ENCODE results near the gene CACNA1H. TPM values are rescaled to one million over a fixed set of nuclear protein-coding genes. Genes with fewer than 3 reads are reported as not detected.

The CACNA1H gene
- total RNA-seq, 1 donor from 2014 or later: 9.5 TPM

- TF ChIP-seq CTCF (IDR thresholded peaks at IDR 0.05) (no peak), EZH2phosphoT487 (IDR thresholded peaks at IDR 0.05) (no peak), EZH2 (IDR thresholded peaks at IDR 0.05) (no peak)
- Histone ChIP-seq H3K9me3 (ENCODE audit: low read depth) (no peaks in the 10 kb centered on the region), H4K20me1 (ENCODE audit: low read depth) (peaks cover 82% of the 10 kb centered on the region), H3K4me2 (peak overlapping the region; percentile 9), H3F3A (ENCODE audit: low read depth) (no peaks in the 10 kb centered on the region), H3K27me3 (no peaks in the 10 kb centered on the region), H3K36me3 (no peaks in the 10 kb centered on the region), H3K4me3 (no peak overlapping the region), H3K4me1 (peaks cover 3% of the 10 kb centered on the region), H3K79me2 (ENCODE audit: low read depth) (no peaks in the 10 kb centered on the region), H3K27ac (no peak overlapping the region), H2AFZ (replicated peaks) (no peak overlapping the region), H3K9ac (no peak overlapping the region)
- Mint-ChIP-seq H3K27ac (no peak overlapping the region), H3K4me3 (no peak overlapping the region), H3K36me3 (no peaks in the 10 kb centered on the region), H3K9me3 (no peaks in the 10 kb centered on the region), H3K27me3 (ENCODE audit: insufficient read depth, low read depth) (peaks cover 2% of the 10 kb centered on the region), H3K4me1 (peaks cover 15% of the 10 kb centered on the region)
- peak; percentile 53 for DNase-seq (ENCODE audit: low spot score)
These were observed 29.4 kb downstream of the CACNA1H start for GRCh38 chr16:1182316-1182671.

DNA sequence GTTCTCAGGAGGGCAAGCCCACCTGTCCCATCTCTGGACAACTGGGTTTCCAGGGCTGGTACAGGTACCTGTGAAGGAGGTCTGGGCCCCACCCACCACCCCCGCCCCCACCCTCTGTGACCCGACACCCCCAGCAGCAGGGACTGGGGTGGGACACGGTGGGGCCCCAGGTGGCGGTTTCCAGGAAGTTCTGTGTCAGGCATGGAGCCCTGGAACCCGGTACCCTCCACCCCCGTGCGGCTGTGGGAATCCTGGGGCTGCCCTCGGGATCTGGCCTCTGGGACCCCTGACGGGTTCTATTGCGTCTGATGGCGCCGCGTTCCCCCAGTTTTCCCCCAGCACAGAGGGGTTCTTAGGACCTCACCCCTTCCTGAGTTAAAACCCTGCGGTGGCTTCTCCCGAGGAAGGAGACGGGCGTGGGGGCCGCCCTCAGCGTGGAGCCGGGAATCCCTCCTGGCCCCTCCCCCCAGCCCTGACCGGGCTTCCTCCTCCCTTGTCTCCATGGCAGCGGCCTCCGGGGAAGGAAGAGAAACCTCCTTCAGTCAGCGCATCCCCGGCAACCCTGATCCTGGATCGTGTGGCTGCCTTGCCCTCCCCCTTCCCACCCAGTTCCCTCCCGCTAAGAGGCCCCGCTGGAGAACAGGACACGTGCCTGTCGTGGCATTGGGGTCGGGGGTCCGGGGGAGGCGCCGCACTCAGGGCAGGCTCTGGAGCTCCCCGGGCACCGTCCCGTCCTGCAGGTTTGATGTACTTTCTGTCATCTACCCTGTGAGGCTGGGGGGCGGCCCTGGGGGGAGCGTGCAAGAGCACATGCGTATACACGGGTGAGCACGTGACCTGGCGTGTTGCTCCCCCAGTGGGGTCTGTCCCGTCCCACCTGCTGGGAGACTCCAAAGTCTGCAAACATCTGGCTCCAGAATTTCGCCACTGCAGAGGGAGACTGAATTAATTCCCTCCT, 30.3 kb downstream of the CACNA1H start:
- Mint-ChIP-seq H3K27ac (no peak overlapping the region), H3K4me1 (peaks cover 18% of the 10 kb centered on the region), H3K27me3 (ENCODE audit: insufficient read depth, low read depth) (peaks cover 2% of the 10 kb centered on the region), H3K36me3 (no peaks in the 10 kb centered on the region), H3K4me3 (no peak overlapping the region), H3K9me3 (no peaks in the 10 kb centered on the region)
- TF ChIP-seq EZH2 (IDR thresholded peaks at IDR 0.05) (no peak), CTCF (IDR thresholded peaks at IDR 0.05) (no peak)
- H3K4me2 ChIP-seq: peak overlapping the region; percentile 54
- no peak overlapping the region for H3K9ac ChIP-seq
- H3K27ac ChIP-seq: no peak overlapping the region
- peaks cover 3% of the 10 kb centered on the region for H3K4me1 ChIP-seq
- no peaks in the 10 kb centered on the region for H3K36me3 ChIP-seq
- no peak overlapping the region for H3K4me3 ChIP-seq
- H2AFZ ChIP-seq (replicated peaks): no peak overlapping the region
- H3K79me2 ChIP-seq (ENCODE audit: low read depth): no peaks in the 10 kb centered on the region
- peaks cover 85% of the 10 kb centered on the region for H4K20me1 ChIP-seq (ENCODE audit: low read depth)
- H3K9me3 ChIP-seq (ENCODE audit: low read depth): no peaks in the 10 kb centered on the region
- no peaks in the 10 kb centered on the region for H3F3A ChIP-seq (ENCODE audit: low read depth)
- H3K27me3 ChIP-seq: no peaks in the 10 kb centered on the region
- DNase-seq (ENCODE audit: low spot score): peak; percentile 75

GRCh38 chr16:1184156-1184868, 31.4 kb downstream of the CACNA1H start:
- Histone ChIP-seq H3K79me2 (ENCODE audit: low read depth) (no peaks in the 10 kb centered on the region), H3K27ac (no peak overlapping the region), H3F3A (ENCODE audit: low read depth) (no peaks in the 10 kb centered on the region), H3K9me3 (ENCODE audit: low read depth) (no peaks in the 10 kb centered on the region), H3K4me2 (no peak overlapping the region), H3K9ac (no peak overlapping the region), H4K20me1 (ENCODE audit: low read depth) (peaks cover 85% of the 10 kb centered on the region), H3K27me3 (no peaks in the 10 kb centered on the region), H3K36me3 (no peaks in the 10 kb centered on the region), H3K4me3 (no peak overlapping the region), H3K4me1 (peaks cover 3% of the 10 kb centered on the region), H2AFZ (replicated peaks) (no peak overlapping the region)
- H3K4me1 Mint-ChIP-seq: peaks cover 18% of the 10 kb centered on the region
- no peak overlapping the region for H3K4me3 Mint-ChIP-seq
- H3K36me3 Mint-ChIP-seq: no peaks in the 10 kb centered on the region
- no peak overlapping the region for H3K27ac Mint-ChIP-seq
- TF ChIP-seq EZH2 (IDR thresholded peaks at IDR 0.05) (no peak), EZH2phosphoT487 (IDR thresholded peaks at IDR 0.05) (no peak), CTCF (IDR thresholded peaks at IDR 0.05) (no peak)
- H3K27me3 Mint-ChIP-seq (ENCODE audit: insufficient read depth, low read depth): peaks cover 2% of the 10 kb centered on the region
- no peak for DNase-seq (ENCODE audit: low spot score)
- no peaks in the 10 kb centered on the region for H3K9me3 Mint-ChIP-seq
